ENCODE results near the gene MZT2B. TPM values are rescaled to one million over a fixed set of nuclear protein-coding genes. Genes with fewer than 3 reads are reported as not detected.
A peak's percentile ranks its signal among the peaks of the same experiment; 100 is the strongest.
"Not testable (repeated sequence)": the region's sequence is repeated elsewhere in the genome, so short reads cannot be mapped to it uniquely, and the experiment has no call there.

MZT2B gene
- polyA plus RNA-seq, 1 experiment, result 76.7 TPM

DNA sequence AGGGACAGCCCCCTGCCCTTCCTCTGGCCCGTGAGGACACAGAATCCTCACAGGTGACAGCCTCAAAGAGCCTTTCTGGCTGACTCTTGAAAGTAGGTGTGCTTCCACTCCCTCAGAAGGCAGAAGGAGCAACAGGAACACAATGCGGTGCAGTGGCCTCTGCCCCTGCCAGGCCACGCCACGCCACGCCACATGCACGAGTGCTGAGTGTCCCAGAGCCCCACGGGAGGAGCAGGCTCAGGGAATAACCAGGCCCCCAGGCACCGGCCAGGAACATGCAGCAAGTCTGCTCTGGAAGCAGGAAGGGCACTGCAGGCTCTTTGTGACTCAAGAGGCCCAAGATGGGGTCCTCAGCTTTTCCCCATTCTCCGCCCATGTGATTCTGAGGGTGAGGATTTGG, 19.1 kb upstream of the MZT2B start:
- no peak overlapping the region for H3K4me3 ChIP-seq (ENCODE audit: low read depth, low read length)
- CTCF ChIA-PET, result no interaction called here
- H3K27me3 ChIP-seq (ENCODE audit: control insufficient read depth, insufficient read depth, low read length), result no peaks in the 10 kb centered on the region
- TF ChIP-seq, protein P1, sequence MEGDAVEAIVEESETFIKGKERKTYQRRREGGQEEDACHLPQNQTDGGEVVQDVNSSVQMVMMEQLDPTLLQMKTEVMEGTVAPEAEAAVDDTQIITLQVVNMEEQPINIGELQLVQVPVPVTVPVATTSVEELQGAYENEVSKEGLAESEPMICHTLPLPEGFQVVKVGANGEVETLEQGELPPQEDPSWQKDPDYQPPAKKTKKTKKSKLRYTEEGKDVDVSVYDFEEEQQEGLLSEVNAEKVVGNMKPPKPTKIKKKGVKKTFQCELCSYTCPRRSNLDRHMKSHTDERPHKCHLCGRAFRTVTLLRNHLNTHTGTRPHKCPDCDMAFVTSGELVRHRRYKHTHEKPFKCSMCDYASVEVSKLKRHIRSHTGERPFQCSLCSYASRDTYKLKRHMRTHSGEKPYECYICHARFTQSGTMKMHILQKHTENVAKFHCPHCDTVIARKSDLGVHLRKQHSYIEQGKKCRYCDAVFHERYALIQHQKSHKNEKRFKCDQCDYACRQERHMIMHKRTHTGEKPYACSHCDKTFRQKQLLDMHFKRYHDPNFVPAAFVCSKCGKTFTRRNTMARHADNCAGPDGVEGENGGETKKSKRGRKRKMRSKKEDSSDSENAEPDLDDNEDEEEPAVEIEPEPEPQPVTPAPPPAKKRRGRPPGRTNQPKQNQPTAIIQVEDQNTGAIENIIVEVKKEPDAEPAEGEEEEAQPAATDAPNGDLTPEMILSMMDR (IDR thresholded peaks at IDR 0.05; ENCODE audit: low read depth, low read length), result no peak
- no peak for DNase-seq (ENCODE audit: low read depth, low spot score)
- POLR2A ChIA-PET, result no interaction called here
- no peaks in the 10 kb centered on the region for H3K9me3 ChIP-seq (ENCODE audit: control insufficient read depth, insufficient read depth, low read length)
- H3K27ac ChIP-seq (ENCODE audit: low read depth, low read length), result no peak overlapping the region

DNA sequence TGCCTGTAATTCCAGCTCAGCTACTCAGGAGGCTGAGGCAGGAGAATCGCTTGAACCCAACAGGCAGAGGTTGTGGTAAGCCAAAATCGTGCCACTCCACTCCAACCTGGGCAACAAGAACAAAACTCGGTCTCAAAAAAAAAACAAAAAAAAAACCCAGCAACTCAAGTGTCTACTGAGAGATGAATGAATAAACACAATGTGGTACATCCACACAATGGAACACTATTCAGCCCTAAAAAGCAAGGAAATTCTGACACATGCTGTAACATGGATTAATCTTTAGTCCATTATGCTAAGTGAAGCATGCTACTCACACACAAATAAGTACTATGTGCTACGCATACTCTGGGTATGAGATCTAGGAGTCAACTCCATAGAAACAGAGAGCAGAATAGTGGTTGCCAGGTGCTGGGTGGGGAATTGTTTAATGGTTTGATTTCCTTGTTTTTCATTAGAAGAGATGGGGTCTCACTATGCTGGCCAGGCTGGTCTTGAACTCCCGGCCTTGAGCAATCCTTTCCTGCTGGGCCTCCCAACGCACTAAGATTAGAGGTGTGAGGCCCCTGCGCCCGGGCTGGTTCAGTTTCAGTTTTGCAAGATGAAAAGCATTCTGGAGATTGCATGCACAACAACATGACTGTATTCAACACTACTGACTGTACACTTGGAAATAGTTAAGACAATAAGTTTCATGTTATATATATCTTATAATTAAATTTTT, 16.6 kb upstream of the MZT2B start:
- no peak for DNase-seq (ENCODE audit: low read depth, low spot score)
- Histone ChIP-seq H3K27me3 (ENCODE audit: control insufficient read depth, insufficient read depth, low read length) (no peaks in the 10 kb centered on the region), H3K27ac (ENCODE audit: low read depth, low read length) (no peak overlapping the region), H3K9me3 (ENCODE audit: control insufficient read depth, insufficient read depth, low read length) (no peaks in the 10 kb centered on the region), H3K4me3 (ENCODE audit: low read depth, low read length) (no peak overlapping the region)
- CTCF ChIA-PET, result no interaction called here
- POLR2A ChIA-PET, result no interaction called here
- TF ChIP-seq, protein P1 (IDR thresholded peaks at IDR 0.05; ENCODE audit: low read depth, low read length), result no peak

DNA sequence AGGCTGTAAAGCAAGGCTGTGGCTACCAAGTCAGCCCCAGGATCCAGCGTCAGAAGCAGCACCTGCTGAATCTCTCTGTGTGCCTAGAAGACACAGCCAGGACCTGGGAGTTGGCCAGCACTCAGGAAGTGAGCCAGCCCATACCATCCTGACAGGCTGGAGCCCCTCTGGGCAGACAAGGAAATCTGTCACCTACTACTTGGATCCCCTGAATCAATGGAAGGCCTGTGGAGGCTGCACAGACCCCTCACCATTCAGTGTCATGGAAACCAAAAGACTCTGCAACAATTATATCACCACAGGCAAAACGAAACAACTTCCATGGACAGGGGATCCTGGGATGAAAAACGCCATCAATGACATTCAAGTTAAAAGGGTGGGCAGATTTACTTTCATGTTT, 15.5 kb upstream of the MZT2B start:
- H3K27ac ChIP-seq (ENCODE audit: low read depth, low read length); POLR2A ChIA-PET; H3K27me3 ChIP-seq (ENCODE audit: control insufficient read depth, insufficient read depth, low read length); H3K4me3 ChIP-seq (ENCODE audit: low read depth, low read length); H3K9me3 ChIP-seq (ENCODE audit: control insufficient read depth, insufficient read depth, low read length); CTCF ChIA-PET; DNase-seq (ENCODE audit: low read depth, low spot score): not testable (repeated sequence)

DNA sequence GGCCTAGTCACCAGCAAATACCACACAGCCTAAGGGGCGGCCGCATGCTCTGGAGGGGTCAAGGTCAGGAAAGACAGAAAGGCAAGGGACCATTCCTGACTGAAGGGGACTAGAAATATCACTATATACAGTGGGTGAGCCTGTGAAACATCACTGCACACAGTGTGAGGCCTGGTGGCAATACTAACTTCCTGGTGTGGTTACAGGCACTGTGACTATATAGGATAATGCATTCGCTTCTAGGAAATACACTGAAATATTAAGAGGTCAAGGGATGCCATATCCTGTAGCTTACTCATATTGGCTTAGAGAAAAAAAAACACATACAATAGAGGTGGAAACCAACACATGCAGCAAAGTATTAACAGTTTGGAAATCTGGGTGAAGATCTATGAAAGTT, 12.9 kb upstream of the MZT2B start:
- CTCF ChIA-PET, result interaction anchor here (2.7 kb wide), 1 partner anchor 12 kb away, joined by 10 read pairs; the partner anchor contains the start of genes MZT2B and SMPD4
- H3K9me3 ChIP-seq (ENCODE audit: control insufficient read depth, insufficient read depth, low read length); H3K27ac ChIP-seq (ENCODE audit: low read depth, low read length); H3K27me3 ChIP-seq (ENCODE audit: control insufficient read depth, insufficient read depth, low read length); DNase-seq (ENCODE audit: low read depth, low spot score); POLR2A ChIA-PET; H3K4me3 ChIP-seq (ENCODE audit: low read depth, low read length): not testable (repeated sequence)

DNA sequence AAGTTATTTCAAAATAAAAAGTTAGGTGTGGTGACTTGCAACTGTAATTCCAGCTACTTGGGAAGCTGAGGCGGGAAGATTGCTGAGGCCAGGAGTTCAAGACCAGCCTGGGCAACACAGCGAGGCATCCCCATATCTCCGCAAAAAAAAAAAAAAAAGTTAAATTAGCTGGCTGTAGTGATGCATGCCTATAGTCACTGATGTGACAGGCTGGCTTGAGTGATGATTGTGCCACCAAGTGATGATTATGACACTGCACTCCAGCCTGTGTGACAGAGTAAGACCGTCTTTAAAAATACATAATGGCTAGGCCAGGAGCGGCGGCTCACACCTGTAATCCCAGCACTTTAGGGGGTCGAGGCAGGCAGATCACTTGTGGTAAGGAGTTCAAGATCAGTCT, 12.2 kb upstream of the MZT2B start:
- Histone ChIP-seq H3K9me3 (ENCODE audit: control insufficient read depth, insufficient read depth, low read length) (no peaks in the 10 kb centered on the region), H3K27ac (ENCODE audit: low read depth, low read length) (no peak overlapping the region), H3K27me3 (ENCODE audit: control insufficient read depth, insufficient read depth, low read length) (no peaks in the 10 kb centered on the region), H3K4me3 (ENCODE audit: low read depth, low read length) (no peak overlapping the region)
- POLR2A ChIA-PET, result no interaction called here
- TF ChIP-seq, protein P1 (IDR thresholded peaks at IDR 0.05; ENCODE audit: low read depth, low read length), result no peak
- CTCF ChIA-PET, result interaction anchor here (0.9 to 2.7 kb wide), 2 partner anchors 12 to 163 kb away, joined by 3 to 10 read pairs; partner anchors contain the start of genes MZT2B and SMPD4
- DNase-seq (ENCODE audit: low read depth, low spot score), result no peak

DNA sequence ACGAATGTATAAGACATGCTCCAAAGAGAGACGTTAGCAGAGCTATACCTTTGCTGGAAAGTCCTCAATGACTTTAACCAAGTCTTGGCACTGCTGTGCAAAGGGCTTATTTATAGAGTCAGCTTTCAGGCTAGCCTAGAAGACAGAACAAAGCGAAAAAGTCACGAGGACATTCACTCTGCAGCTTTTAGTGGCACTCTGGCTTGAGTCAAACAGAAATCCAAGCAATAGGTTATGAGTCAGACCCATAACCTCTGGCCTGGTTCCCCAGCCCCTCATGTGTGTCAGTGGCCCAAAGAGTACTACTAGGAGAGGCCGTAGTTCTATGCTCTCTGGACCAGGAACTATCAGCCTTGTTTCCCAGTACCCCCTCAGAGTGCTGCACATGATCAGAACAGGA, 7.2 kb upstream of the MZT2B start:
- H3K4me3 ChIP-seq (ENCODE audit: low read depth, low read length); POLR2A ChIA-PET; DNase-seq (ENCODE audit: low read depth, low spot score); CTCF ChIA-PET; H3K27ac ChIP-seq (ENCODE audit: low read depth, low read length); H3K27me3 ChIP-seq (ENCODE audit: control insufficient read depth, insufficient read depth, low read length); H3K9me3 ChIP-seq (ENCODE audit: control insufficient read depth, insufficient read depth, low read length): not testable (repeated sequence)

DNA sequence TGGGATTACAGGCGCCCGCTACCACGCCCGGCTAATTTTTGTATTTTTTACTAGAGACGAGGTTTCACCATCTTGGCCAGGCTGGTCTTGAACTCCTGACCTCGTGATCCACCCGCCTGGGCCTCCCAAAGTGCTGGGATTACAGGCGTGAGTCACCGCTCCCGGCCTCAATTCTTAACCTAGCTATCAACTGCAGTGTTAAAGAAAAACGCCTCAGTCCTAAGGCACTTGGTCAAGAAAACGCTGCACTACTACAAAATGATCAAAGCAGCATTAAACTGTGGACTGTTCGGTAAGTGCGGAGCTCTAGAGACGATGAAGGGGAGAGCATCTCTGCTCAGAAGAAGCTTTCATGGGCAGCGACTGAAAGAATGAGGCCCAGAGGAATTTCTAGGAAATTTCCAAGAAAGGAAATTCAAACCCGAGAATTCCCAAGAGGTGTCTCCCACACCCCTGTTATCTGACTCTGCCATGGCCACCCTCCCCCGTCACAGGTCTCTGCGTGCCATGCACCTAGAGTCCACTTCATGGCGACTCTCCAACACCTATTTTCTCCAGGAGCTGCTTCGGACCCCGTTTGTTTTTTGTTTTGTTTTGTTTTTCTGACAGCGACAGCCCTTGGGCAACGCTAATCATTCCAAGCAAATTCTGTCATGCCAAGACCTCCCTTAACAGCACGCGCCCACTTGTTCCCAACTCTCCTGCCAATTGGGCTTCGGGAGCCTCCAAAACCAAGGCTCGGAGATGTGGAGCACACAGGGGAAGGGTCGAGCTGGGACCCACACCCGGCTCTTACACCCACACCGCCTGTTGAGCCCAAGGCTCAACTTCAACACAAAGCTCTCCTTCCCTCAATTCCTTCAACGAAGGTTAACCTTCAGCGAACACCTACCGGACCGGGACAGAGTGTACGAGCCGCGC, 1.4 kb upstream of the MZT2B start:
- not testable (repeated sequence) for H3K9me3 ChIP-seq (ENCODE audit: control insufficient read depth, insufficient read depth, low read length); DNase-seq (ENCODE audit: low read depth, low spot score); H3K27me3 ChIP-seq (ENCODE audit: control insufficient read depth, insufficient read depth, low read length)
- peak overlapping the region; percentile 90 for H3K4me3 ChIP-seq (ENCODE audit: low read depth, low read length)
- H3K27ac ChIP-seq (ENCODE audit: low read depth, low read length), result peak overlapping the region; percentile 47
- POLR2A ChIA-PET, result interaction anchor here (0.7 to 1.6 kb wide), 3 partner anchors 71 to 162 kb away, joined by 3 to 12 read pairs (median 3); partner anchors contain the start of gene IMP4
- CTCF ChIA-PET, result interaction anchor here (0.6 to 3.0 kb wide), 15 partner anchors 11 to 1903 kb away, joined by 3 to 35 read pairs (median 5); partner anchors contain the start of gene IMP4

Data from AG04450 (cell line).